HEK293 (cell line): ENCODE data around the gene ZNF70.

ENCODE experiments used
- CTCF ChIA-PET: fragments of 350-600 bp; formaldehyde crosslinking; extraction: SDS; loops from one replicate; lab custom pipeline; 2021; ENCODE audit warnings: antibody characterized with exemption; lab: Yijun Ruan, JAX
- POLR2A ChIA-PET: fragments of 300-600 bp; formaldehyde crosslinking; extraction: SDS; loops from one replicate; lab custom pipeline; 2020; ENCODE audit warnings: antibody characterized with exemption, inconsistent platforms; lab: Yijun Ruan, JAX
- H3K27ac ChIP-seq: fragments of 200-500 bp; sonication (Bioruptor generic); 2 replicates; pipeline ENCODE4 v1.5.1; 2014; ENCODE audit warnings: low read depth, low read length, control low read depth, inconsistent platforms; ENCODE audit errors: extremely low read depth
- H3K36me3 ChIP-seq, 2 experiments: fragments of 200-500 bp in 1 of 2; sonication (Bioruptor generic) in 1 of 2; 1 replicate in 1 of 2; 2 replicates in 1 of 2; pipeline ENCODE4 v1.5.1; 2014 to 2017; ENCODE audit warnings: inconsistent platforms in 2 of 2, low read length in 2 of 2; ENCODE audit not compliant: control insufficient read depth in 2 of 2, insufficient read depth in 1 of 2
- H3K4me1 ChIP-seq: fragments of 200-500 bp; sonication (Bioruptor generic); 2 replicates; pipeline ENCODE4 v1.5.1; 2014; ENCODE audit warnings: mild to moderate bottlenecking, low read length, inconsistent platforms; ENCODE audit not compliant: control insufficient read depth, insufficient read depth
- H3K4me3 ChIP-seq: 2 replicates; pipeline ENCODE4 v1.5.1; 2011; ENCODE audit warnings: low read depth, mild to moderate bottlenecking, control low read depth, low read length, moderate library complexity
- H3K9me3 ChIP-seq: fragments of 200-500 bp; sonication (Bioruptor generic); 2 replicates; pipeline ENCODE4 v1.5.1; 2014; ENCODE audit warnings: low read depth, low read length, inconsistent platforms; ENCODE audit not compliant: control insufficient read depth, insufficient read depth
- ATF2 ChIP-seq: fragments of 450-650 bp; formaldehyde crosslinking; IDR thresholded peaks from 2 replicates; pipeline ENCODE4 v1.5.1; 2016; ENCODE audit warnings: missing biosample characterization, missing genetic modification characterization, low read depth
- GLIS1 ChIP-seq: fragments of 450-650 bp; formaldehyde crosslinking; IDR thresholded peaks from 2 replicates; pipeline ENCODE4 v1.5.1; 2016; ENCODE audit warnings: missing biosample characterization, missing genetic modification characterization
- GLIS2 ChIP-seq: fragments of 450-650 bp; formaldehyde crosslinking; IDR thresholded peaks from 2 replicates; pipeline ENCODE4 v1.5.1; 2016; ENCODE audit warnings: missing biosample characterization, missing genetic modification characterization
- KLF1 ChIP-seq: fragments of 450-650 bp; formaldehyde crosslinking; IDR thresholded peaks from 2 replicates; pipeline ENCODE4 v1.5.1; 2016; ENCODE audit warnings: missing biosample characterization, missing genetic modification characterization
- OSR2 ChIP-seq: fragments of 450-650 bp; formaldehyde crosslinking; IDR thresholded peaks from 2 replicates; pipeline ENCODE4 v1.5.1; 2016; ENCODE audit warnings: missing biosample characterization, missing genetic modification characterization
- PBX3 ChIP-seq: sonication (generic); formaldehyde crosslinking; IDR thresholded peaks from 2 replicates; pipeline ENCODE4 v1.8.1; 2022; ENCODE audit warnings: mild to moderate bottlenecking, moderate library complexity, missing genetic modification reagents
- REPIN1 ChIP-seq: fragments of 450-650 bp; formaldehyde crosslinking; IDR thresholded peaks from 2 replicates; pipeline ENCODE4 v1.5.1; 2017; ENCODE audit warnings: missing biosample characterization, missing genetic modification characterization, low read depth
- ZNF398 ChIP-seq: fragments of 450-650 bp; formaldehyde crosslinking; IDR thresholded peaks from 2 replicates; pipeline ENCODE4 v1.5.1; 2017; ENCODE audit warnings: missing biosample characterization, missing genetic modification characterization
- ZNF776 ChIP-seq: fragments of 450-650 bp; formaldehyde crosslinking; IDR thresholded peaks from 2 replicates; pipeline ENCODE4 v1.5.0; 2017; ENCODE audit warnings: missing biosample characterization, missing genetic modification characterization, borderline replicate concordance
- TF ChIP-seq, protein P1 (sequence below): fragments of 450-650 bp; formaldehyde crosslinking; IDR thresholded peaks from 2 replicates; pipeline ENCODE4 v1.5.1; 2016; ENCODE audit warnings: missing biosample characterization, missing genetic modification characterization

ZNF70 gene

DNA sequence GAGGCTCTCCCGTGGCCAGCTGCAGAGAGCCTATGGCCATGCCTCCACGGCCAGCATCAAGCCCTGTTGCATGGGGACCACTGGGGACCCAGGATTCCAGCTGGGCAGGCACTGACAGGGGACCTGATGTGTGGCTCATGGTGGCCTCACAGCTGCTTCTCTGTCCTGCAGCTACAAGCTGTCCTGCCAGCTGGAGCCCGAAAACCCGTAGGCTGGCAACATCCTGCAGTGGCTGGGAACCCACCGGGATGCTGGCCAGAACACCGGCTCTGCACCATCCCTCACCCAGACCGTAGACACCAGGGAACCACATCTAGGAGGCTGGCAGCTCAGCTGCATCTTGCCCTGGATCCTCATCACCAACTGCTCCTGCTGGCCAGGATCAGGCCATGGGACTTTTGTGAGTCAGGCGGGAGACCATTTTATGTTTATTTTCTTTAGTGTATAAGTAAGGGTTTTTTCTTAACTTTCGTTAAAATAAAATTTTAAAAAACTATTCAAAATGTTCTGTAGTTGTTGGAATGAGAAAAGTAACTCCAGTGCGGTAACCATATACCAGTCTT is 52.2 kb downstream of the ZNF70 start (continued):
- no peak for TF ChIP-seq GLIS2 (tag by site-specific recombination)
- TF ChIP-seq, protein P1, sequence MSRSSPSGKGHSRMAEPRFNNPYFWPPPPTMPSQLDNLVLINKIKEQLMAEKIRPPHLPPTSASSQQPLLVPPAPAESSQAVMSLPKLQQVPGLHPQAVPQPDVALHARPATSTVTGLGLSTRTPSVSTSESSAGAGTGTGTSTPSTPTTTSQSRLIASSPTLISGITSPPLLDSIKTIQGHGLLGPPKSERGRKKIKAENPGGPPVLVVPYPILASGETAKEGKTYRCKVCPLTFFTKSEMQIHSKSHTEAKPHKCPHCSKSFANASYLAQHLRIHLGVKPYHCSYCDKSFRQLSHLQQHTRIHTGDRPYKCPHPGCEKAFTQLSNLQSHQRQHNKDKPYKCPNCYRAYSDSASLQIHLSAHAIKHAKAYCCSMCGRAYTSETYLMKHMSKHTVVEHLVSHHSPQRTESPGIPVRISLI, result no peak
- no peak for TF ChIP-seq ATF2
- TF ChIP-seq ZNF398 (tag by site-specific recombination), result no peak
- TF ChIP-seq ZNF776 (tag by site-specific recombination), result no peak

- H3K36me3 ChIP-seq, result peaks cover 18 to 99% of the 10 kb centered on the region in 2 experiments; a peak in 2 of 3 replicates
- ChIA-PET POLR2A (interaction anchor here (1.2 kb wide), 1 partner anchor 53 kb away, joined by 3 read pairs; the partner anchor contains the start of gene ZNF70), CTCF (no interaction called here)
- no peak for TF ChIP-seq REPIN1 (tag by site-specific recombination)
- H3K4me3 ChIP-seq, result no peak overlapping the region
- no peaks in the 10 kb centered on the region for H3K4me1 ChIP-seq
- H3K9me3 ChIP-seq, result no peaks in the 10 kb centered on the region
- no peak overlapping the region for H3K27ac ChIP-seq
Measured at GRCh38 chr22:23698094-23698493, 52.8 kb downstream of the ZNF70 start.

- H3K27ac ChIP-seq, result no peak overlapping the region
- TF ChIP-seq OSR2, result no peak
- 0 out of 2 replicates have a peak, but pooled peaks have one; percentile 13 for TF ChIP-seq KLF1 (tag by site-specific recombination)
- TF ChIP-seq, all 188 proteins: peak for 1
- H3K4me1 ChIP-seq, result no peaks in the 10 kb centered on the region
- POLR2A ChIA-PET, result interaction anchor here (0.9 to 1.6 kb wide), 3 partner anchors 20 to 160 kb away, joined by 3 read pairs; partner anchors contain the start of genes SLC2A11 and ZNF70
- no peak overlapping the region for H3K4me3 ChIP-seq
- H3K9me3 ChIP-seq, result no peaks in the 10 kb centered on the region
- peaks cover 18 to 99% of the 10 kb centered on the region in 2 experiments; a peak in 2 of 3 replicates for H3K36me3 ChIP-seq
- CTCF ChIA-PET, result no interaction called here
Measured at GRCh38 chr22:23697031-23697970, 53.6 kb downstream of the ZNF70 start.

GRCh38 chr22:23696326-23696851 is 54.5 kb downstream of the ZNF70 start:
- CTCF ChIA-PET, result interaction anchor here (0.6 to 0.7 kb wide), 2 partner anchors 44 to 104 kb away, joined by 3 read pairs; no protein-coding TSS in a partner anchor
- H3K36me3 ChIP-seq, result peaks cover 13 to 97% of the 10 kb centered on the region in 2 experiments; a peak in 2 of 3 replicates
- TF ChIP-seq PBX3 (CRISPR knock-in tag), result no peak
- peak; percentile 84 for TF ChIP-seq GLIS1 (tag by site-specific recombination)
- H3K9me3 ChIP-seq, result no peaks in the 10 kb centered on the region
- H3K4me3 ChIP-seq, result no peak overlapping the region
- H3K27ac ChIP-seq, result no peak overlapping the region
- no peaks in the 10 kb centered on the region for H3K4me1 ChIP-seq
- POLR2A ChIA-PET, result interaction anchor here (1.6 kb wide), 1 partner anchor 161 kb away, joined by 3 read pairs; the partner anchor contains the start of gene SLC2A11
